Activated CD4-positive, alpha-beta T cell treated with anti-CD3 and anti-CD28 coated beads, Interleukin-2, Interleukin-6, amounts not matched to agents 100 ng/mL and 50 ng/mL, durations not matched to agents 16 hours and 8 hours (primary cell): ENCODE data around the gene IQCE.

Source experiments
- DNase-seq: peaks from one replicate; pipeline ENCODE4 v3.0.0-alpha.2; 2020

IQCE gene

GRCh38 chr7:2617325-2617905 lies 58.6 kb downstream of the IQCE start:
- DNase-seq: no peak

- no peak for DNase-seq
Observed at GRCh38 chr7:2619116-2619515, 60.3 kb downstream of the IQCE start.

- no peak for DNase-seq
Observed at GRCh38 chr7:2621061-2621828, 62.5 kb downstream of the IQCE start.

- no peak for DNase-seq
Observed at GRCh38 chr7:2621948-2622640, 63.3 kb downstream of the IQCE start.

- no peak for DNase-seq
Observed at GRCh38 chr7:2622869-2623697, 64.3 kb downstream of the IQCE start.

GRCh38 chr7:2623698-2624014 lies 64.9 kb downstream of the IQCE start:
- no peak for DNase-seq

- DNase-seq: no peak
Observed at GRCh38 chr7:2624293-2624886, 65.6 kb downstream of the IQCE start.

- DNase-seq: no peak
Observed at GRCh38 chr7:2626498-2627117, 67.8 kb downstream of the IQCE start.

GRCh38 chr7:2627258-2628129 lies 68.7 kb downstream of the IQCE start:
- DNase-seq: no peak

GRCh38 chr7:2628130-2628482 lies 69.3 kb downstream of the IQCE start:
- DNase-seq: no peak

- DNase-seq: no peak
Observed at GRCh38 chr7:2628891-2629290, 70.1 kb downstream of the IQCE start.

GRCh38 chr7:2629746-2630681 lies 71.2 kb downstream of the IQCE start:
- DNase-seq: no peak

- no peak for DNase-seq
Observed at GRCh38 chr7:2631946-2632732, 73.4 kb downstream of the IQCE start, which contains the start of gene TTYH3. TSS of gene TTYH3 (plus strand) at chr7:2631986. CDS start at chr7:2632156, 170 bp downstream.

GRCh38 chr7:2632733-2633537 lies 74.2 kb downstream of the IQCE start:
- no peak for DNase-seq

GRCh38 chr7:2633538-2634266 lies 74.9 kb downstream of the IQCE start:
- no peak for DNase-seq

GRCh38 chr7:2634267-2635145 lies 75.7 kb downstream of the IQCE start:
- no peak for DNase-seq
